DOHH2 (cell line): ENCODE data around the gene NELFB.
A peak's percentile ranks its signal among the peaks of the same experiment; 100 is the strongest.

Source experiments
- H3F3A ChIP-seq: fragments of 200-600 bp; sonication (generic), shearing (Covaris generic); 2 replicates; pipeline ENCODE4 v1.6.0; 2016; ENCODE audit warnings: antibody characterized with exemption, mild to moderate bottlenecking; ENCODE audit not compliant: control insufficient read depth, insufficient read depth
- H3K27ac ChIP-seq: fragments of 200-600 bp; sonication (generic); 2 replicates; pipeline ENCODE4 v1.5.1; 2014; ENCODE audit warnings: low read depth, mild to moderate bottlenecking, low read length, moderate library complexity
- H3K27me3 ChIP-seq: fragments of 200-600 bp; sonication (generic); 2 replicates; pipeline ENCODE4 v1.6.1; 2014; ENCODE audit warnings: mild to moderate bottlenecking, low read length, mixed read lengths; ENCODE audit not compliant: control insufficient read depth
- H3K36me3 ChIP-seq: fragments of 200-600 bp; sonication (generic); 2 replicates; pipeline ENCODE4 v1.6.1; 2014; ENCODE audit warnings: mild to moderate bottlenecking, low read length, moderate library complexity, mixed read lengths; ENCODE audit not compliant: control insufficient read depth
- H3K4me1 ChIP-seq: fragments of 200-600 bp; sonication (generic); 2 replicates; pipeline ENCODE4 v1.6.1; 2014; ENCODE audit warnings: mild to moderate bottlenecking, low read length, mixed read lengths; ENCODE audit not compliant: control insufficient read depth
- H3K4me2 ChIP-seq: fragments of 200-600 bp; sonication (generic); 2 replicates; pipeline ENCODE4 v1.6.0; 2014; ENCODE audit warnings: mild to moderate bottlenecking, low read length, moderate library complexity
- H3K4me3 ChIP-seq: fragments of 200-600 bp; sonication (generic); 2 replicates; pipeline ENCODE4 v1.5.1; 2014; ENCODE audit warnings: mild to moderate bottlenecking, low read length, mixed read lengths
- H3K79me2 ChIP-seq: fragments of 200-600 bp; sonication (generic); 2 replicates; pipeline ENCODE4 v1.6.1; 2014; ENCODE audit warnings: mild to moderate bottlenecking, low read length, mixed read lengths; ENCODE audit not compliant: control insufficient read depth
- H3K9me2 ChIP-seq: fragments of 200-600 bp; sonication (generic); replicated peaks from 2 replicates; pipeline ENCODE4 v1.6.1; 2014; ENCODE audit warnings: mild to moderate bottlenecking, low read length, mixed read lengths; ENCODE audit not compliant: control insufficient read depth
- H3K9me3 ChIP-seq: fragments of 200-600 bp; sonication (generic); 2 replicates; pipeline ENCODE4 v1.6.1; 2014; ENCODE audit warnings: antibody characterized with exemption, low read length, mixed read lengths; ENCODE audit not compliant: control insufficient read depth, insufficient read depth
- H4K20me1 ChIP-seq: fragments of 200-600 bp; sonication (generic); 2 replicates; pipeline ENCODE4 v1.6.0; 2014; ENCODE audit warnings: low read depth, mild to moderate bottlenecking, antibody characterized with exemption, low read length, moderate library complexity; ENCODE audit not compliant: control insufficient read depth, insufficient read depth
- CTCF ChIP-seq: fragments of 200-600 bp; sonication (generic); IDR thresholded peaks from one replicate; pipeline ENCODE4 v1.5.1; 2014; ENCODE audit warnings: antibody characterized with exemption, mild to moderate bottlenecking, low read depth, low read length; ENCODE audit not compliant: poor library complexity, severe bottlenecking
- EZH2phosphoT487 ChIP-seq: fragments of 200-600 bp; sonication (generic); IDR thresholded peaks from 2 replicates; pipeline ENCODE4 v1.6.1; 2017; ENCODE audit warnings: borderline replicate concordance, mild to moderate bottlenecking, antibody characterized with exemption, low read length, moderate library complexity, mixed read lengths

Gene NELFB

GRCh38 chr9:137234055-137234697, 21.0 kb upstream of the NELFB start:
- peak overlapping the region; percentile 66 for H3K4me2 ChIP-seq

GRCh38 chr9:137234758-137235423, 20.2 kb upstream of the NELFB start:
- Histone ChIP-seq H3K4me3 (peak overlapping the region; percentile 59; the same call in 1 of the 2 replicates), H3K4me1 (peaks cover 52% of the 10 kb centered on the region), H3F3A (no peaks in the 10 kb centered on the region), H4K20me1 (no peaks in the 10 kb centered on the region), H3K36me3 (peaks cover 3% of the 10 kb centered on the region), H3K27me3 (peaks cover 5% of the 10 kb centered on the region), H3K79me2 (peaks cover 31% of the 10 kb centered on the region), H3K9me3 (no peaks in the 10 kb centered on the region), H3K4me2 (peak overlapping the region; percentile 66), H3K9me2 (no peaks in the 10 kb centered on the region), H3K27ac (peak overlapping the region; percentile 3; the same call in 1 of the 2 replicates)
- TF ChIP-seq CTCF (no peak), EZH2phosphoT487 (no peak)

More at GRCh38 chr9:137234055-137234697, 21.0 kb upstream of the NELFB start:
- Histone ChIP-seq H3K36me3 (peaks cover 3% of the 10 kb centered on the region), H3K27me3 (peaks cover 9% of the 10 kb centered on the region), H3K27ac (no peak overlapping the region), H3K79me2 (peaks cover 23% of the 10 kb centered on the region), H3F3A (no peaks in the 10 kb centered on the region), H3K4me1 (peaks cover 52% of the 10 kb centered on the region), H4K20me1 (no peaks in the 10 kb centered on the region), H3K9me3 (no peaks in the 10 kb centered on the region), H3K9me2 (no peaks in the 10 kb centered on the region), H3K4me3 (no peak overlapping the region)
- TF ChIP-seq CTCF (no peak), EZH2phosphoT487 (no peak)

- peak overlapping the region; percentile 66 for H3K4me2 ChIP-seq
- H3K79me2 ChIP-seq, result peaks cover 33% of the 10 kb centered on the region
- H3K36me3 ChIP-seq, result peaks cover 3% of the 10 kb centered on the region
- H3K27ac ChIP-seq, result peak overlapping the region; percentile 3; the same call in 1 of the 2 replicates
- H4K20me1 ChIP-seq, result no peaks in the 10 kb centered on the region
- no peaks in the 10 kb centered on the region for H3K9me3 ChIP-seq
- TF ChIP-seq EZH2phosphoT487 (no peak), CTCF (peak; percentile 34)
- H3K4me3 ChIP-seq, result peak overlapping the region; percentile 59
- H3K9me2 ChIP-seq, result no peaks in the 10 kb centered on the region
- H3F3A ChIP-seq, result no peaks in the 10 kb centered on the region
- H3K27me3 ChIP-seq, result no peaks in the 10 kb centered on the region
- H3K4me1 ChIP-seq, result peaks cover 52% of the 10 kb centered on the region
Observed at GRCh38 chr9:137235424-137236237, 19.5 kb upstream of the NELFB start.
